Smooth muscle cell (in vitro differentiated cells): Measurements from ENCODE around the gene MAGI1. TPM values are rescaled to one million over a fixed set of nuclear protein-coding genes. Genes with fewer than 3 reads are reported as not detected.

ENCODE experiments used
- DNase-seq: peaks from one replicate; lab custom pipeline; 2025; ENCODE audit not compliant: unreplicated experiment; lab: John Stamatoyannopoulos, UW
- H2AFZ ChIP-seq: fragments of 200-600 bp; sonication (generic); 2 replicates; pipeline ENCODE4 v1.6.0; 2016; ENCODE audit warnings: antibody characterized with exemption, low read depth, mild to moderate bottlenecking
- H3F3A ChIP-seq: fragments of 200-600 bp; sonication (generic); 2 replicates; pipeline ENCODE4 v1.6.0; 2017; ENCODE audit warnings: antibody characterized with exemption, low read depth
- H3K27ac ChIP-seq: fragments of 200-600 bp; sonication (generic); 2 replicates; pipeline ENCODE4 v1.5.1; 2016; ENCODE audit warnings: low read depth, mild to moderate bottlenecking
- H3K27me3 ChIP-seq: fragments of 200-600 bp; sonication (generic); 2 replicates; pipeline ENCODE4 v1.6.1; 2016; ENCODE audit warnings: low read depth, mild to moderate bottlenecking
- H3K36me3 ChIP-seq: fragments of 200-600 bp; sonication (generic); 2 replicates; pipeline ENCODE4 v1.5.1; 2016; ENCODE audit warnings: low read depth
- H3K4me1 ChIP-seq: fragments of 200-600 bp; sonication (generic); 2 replicates; pipeline ENCODE4 v1.5.1; 2016; ENCODE audit warnings: low read depth
- H3K4me2 ChIP-seq: fragments of 200-600 bp; sonication (generic); 2 replicates; pipeline ENCODE4 v1.6.0; 2016; ENCODE audit warnings: mild to moderate bottlenecking
- H3K4me3 ChIP-seq: fragments of 200-600 bp; sonication (generic); 2 replicates; pipeline ENCODE4 v1.5.1; 2016; ENCODE audit warnings: mild to moderate bottlenecking
- H3K79me2 ChIP-seq: fragments of 200-600 bp; sonication (generic); 2 replicates; pipeline ENCODE4 v1.6.0; 2016; ENCODE audit warnings: low read depth, mild to moderate bottlenecking
- H3K9ac ChIP-seq: fragments of 200-600 bp; sonication (generic); 2 replicates; pipeline ENCODE4 v1.6.0; 2016; ENCODE audit warnings: low read depth
- H3K9me3 ChIP-seq: fragments of 200-600 bp; sonication (generic); replicated peaks from 2 replicates; pipeline ENCODE4 v1.5.1; 2016; ENCODE audit warnings: low read depth
- H4K20me1 ChIP-seq: fragments of 200-600 bp; sonication (generic); 2 replicates; pipeline ENCODE4 v1.6.0; 2016; ENCODE audit warnings: low read depth
- WGBS: methylation state at CpG from one replicate; pipeline ENCODE4 v1.1.7; 2016; ENCODE audit warnings: low lambda C conversion rate; 5-methylcytosine and 5-hydroxymethylcytosine counted together
- polyA plus RNA-seq: library from polyadenylated mRNA; unstranded; fragments of >200 nt; fragmentation: Nextera tagmentation; extraction: Ambion mirVana; gene quantifications from 2 replicates; pipeline ENCODE4 v1.2.1, GENCODE V29; 2016
- total RNA-seq: library from RNA; depleted of rRNA; stranded (reverse); fragments of >200 nt; gene quantifications from 2 replicates; pipeline ENCODE4 v1.2.3, GENCODE V29; 2014
- TF ChIP-seq, protein P1 (sequence below): fragments of 200-600 bp; sonication (generic); IDR thresholded peaks from 2 replicates; pipeline ENCODE4 v1.5.1; 2017; ENCODE audit warnings: borderline replicate concordance, mild to moderate bottlenecking, antibody characterized with exemption; ENCODE audit not compliant: insufficient read depth, poor library complexity, severe bottlenecking

The MAGI1 gene
- total and polyA plus RNA-seq, 2 experiments from 2014 or later: 9.9 to 23.3 TPM

DNA sequence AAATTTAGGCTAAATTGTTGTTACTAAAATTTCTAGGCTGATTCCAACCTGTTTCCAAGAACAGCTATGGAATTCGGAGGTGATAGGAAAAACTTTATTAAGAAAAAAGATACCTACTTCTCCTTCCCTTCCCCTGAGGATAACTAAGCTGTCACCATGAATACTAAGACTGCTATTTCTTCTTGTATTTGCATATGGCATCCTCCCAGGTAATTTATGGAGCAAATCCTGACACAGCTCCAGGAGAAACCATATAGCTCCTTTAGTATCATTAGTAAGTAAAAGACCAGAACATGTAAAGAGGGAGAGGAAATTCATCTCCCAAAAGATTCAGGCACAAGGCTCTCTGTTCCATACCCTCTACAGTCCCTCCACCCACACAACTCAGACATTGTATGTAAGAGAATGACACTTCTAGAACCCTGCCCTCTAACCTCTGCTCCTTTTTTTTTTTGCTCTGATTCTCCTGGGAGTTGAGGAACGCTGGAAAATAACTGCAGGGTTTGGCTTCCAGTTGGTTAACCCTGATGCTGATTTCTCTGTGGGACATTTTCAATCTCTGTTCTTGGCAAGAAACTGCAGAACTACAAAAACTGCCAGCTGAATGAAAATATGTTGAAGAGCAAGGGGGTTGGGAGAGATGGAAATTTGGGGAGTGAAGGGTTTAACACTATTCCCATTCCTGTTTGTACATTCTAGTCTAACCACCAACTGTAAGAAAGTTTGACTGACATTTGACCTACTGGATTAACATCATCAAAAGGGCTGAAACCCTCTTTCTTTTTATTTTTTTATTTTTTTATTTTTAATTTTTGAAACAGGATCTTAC, 14.2 kb upstream of the MAGI1 start:
- Histone ChIP-seq H3K36me3 (no peaks in the 10 kb centered on the region), H4K20me1 (no peaks in the 10 kb centered on the region), H3K79me2 (no peaks in the 10 kb centered on the region), H3K9ac (no peak overlapping the region), H3K4me3 (no peak overlapping the region), H3K4me1 (no peaks in the 10 kb centered on the region), H3K27ac (no peak overlapping the region), H2AFZ (peak overlapping the region; percentile 13), H3K4me2 (no peak overlapping the region), H3F3A (no peaks in the 10 kb centered on the region), H3K27me3 (no peaks in the 10 kb centered on the region), H3K9me3 (no peaks in the 10 kb centered on the region)
- TF ChIP-seq, protein P1, sequence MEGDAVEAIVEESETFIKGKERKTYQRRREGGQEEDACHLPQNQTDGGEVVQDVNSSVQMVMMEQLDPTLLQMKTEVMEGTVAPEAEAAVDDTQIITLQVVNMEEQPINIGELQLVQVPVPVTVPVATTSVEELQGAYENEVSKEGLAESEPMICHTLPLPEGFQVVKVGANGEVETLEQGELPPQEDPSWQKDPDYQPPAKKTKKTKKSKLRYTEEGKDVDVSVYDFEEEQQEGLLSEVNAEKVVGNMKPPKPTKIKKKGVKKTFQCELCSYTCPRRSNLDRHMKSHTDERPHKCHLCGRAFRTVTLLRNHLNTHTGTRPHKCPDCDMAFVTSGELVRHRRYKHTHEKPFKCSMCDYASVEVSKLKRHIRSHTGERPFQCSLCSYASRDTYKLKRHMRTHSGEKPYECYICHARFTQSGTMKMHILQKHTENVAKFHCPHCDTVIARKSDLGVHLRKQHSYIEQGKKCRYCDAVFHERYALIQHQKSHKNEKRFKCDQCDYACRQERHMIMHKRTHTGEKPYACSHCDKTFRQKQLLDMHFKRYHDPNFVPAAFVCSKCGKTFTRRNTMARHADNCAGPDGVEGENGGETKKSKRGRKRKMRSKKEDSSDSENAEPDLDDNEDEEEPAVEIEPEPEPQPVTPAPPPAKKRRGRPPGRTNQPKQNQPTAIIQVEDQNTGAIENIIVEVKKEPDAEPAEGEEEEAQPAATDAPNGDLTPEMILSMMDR: no peak
- WGBS: 81% methylated on average over 2 of the region's 2 CpGs
- no peak for DNase-seq

DNA sequence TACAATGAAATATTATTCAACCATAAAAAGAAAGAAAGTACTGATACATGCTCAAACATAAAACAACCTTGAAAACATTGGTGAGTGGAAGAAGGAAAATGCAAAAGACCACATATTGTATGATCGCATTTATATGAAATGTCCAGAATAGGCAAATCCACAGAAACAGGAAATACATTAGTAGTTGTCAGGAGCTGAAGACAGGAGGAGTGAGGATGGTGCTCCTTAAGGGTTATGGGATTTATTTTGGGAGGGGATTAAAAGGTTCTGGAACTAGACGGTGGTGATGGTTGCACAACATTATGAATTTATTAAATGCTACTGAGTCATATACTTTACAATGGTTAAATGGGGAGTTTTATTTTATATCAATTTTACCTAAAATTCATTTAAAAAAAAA, 12.1 kb upstream of the MAGI1 start:
- DNase-seq: no peak
- Histone ChIP-seq H3K27me3 (no peaks in the 10 kb centered on the region), H2AFZ (no peak overlapping the region), H3K79me2 (no peaks in the 10 kb centered on the region), H3K27ac (no peak overlapping the region), H4K20me1 (no peaks in the 10 kb centered on the region), H3K4me2 (no peak overlapping the region), H3F3A (no peaks in the 10 kb centered on the region), H3K36me3 (no peaks in the 10 kb centered on the region), H3K9ac (no peak overlapping the region), H3K4me1 (no peaks in the 10 kb centered on the region), H3K4me3 (no peak overlapping the region), H3K9me3 (no peaks in the 10 kb centered on the region)
- TF ChIP-seq, protein P1: no peak
- WGBS: 83% methylated on average over 2 of the region's 2 CpGs

DNA sequence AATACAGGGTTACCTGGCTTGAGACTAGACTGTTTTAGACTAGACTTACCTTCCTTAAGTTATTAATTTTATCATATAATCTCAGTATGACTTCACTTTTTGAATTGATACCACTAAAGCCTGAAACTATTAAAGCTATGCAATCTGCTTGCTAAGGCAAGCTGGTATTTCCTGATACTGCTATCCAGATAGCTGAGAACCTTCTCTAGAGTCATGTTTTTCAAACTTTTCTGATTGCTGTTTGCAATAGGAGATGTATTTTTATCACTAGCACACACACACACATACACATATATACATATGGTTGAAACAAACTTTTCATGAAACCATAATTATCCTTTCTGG, 9.3 kb upstream of the MAGI1 start:
- no peaks in the 10 kb centered on the region for H3K27me3 ChIP-seq
- peak overlapping the region; percentile 47 for H3K27ac ChIP-seq
- H3F3A ChIP-seq: no peaks in the 10 kb centered on the region
- H3K4me1 ChIP-seq: no peaks in the 10 kb centered on the region
- no peak for DNase-seq
- no peak overlapping the region for H3K4me3 ChIP-seq
- H4K20me1 ChIP-seq: no peaks in the 10 kb centered on the region
- H3K4me2 ChIP-seq: peak overlapping the region; percentile 58
- TF ChIP-seq, protein P1: no peak
- H3K9me3 ChIP-seq: no peaks in the 10 kb centered on the region
- H3K9ac ChIP-seq: no peak overlapping the region
- no peak overlapping the region for H2AFZ ChIP-seq
- no peaks in the 10 kb centered on the region for H3K36me3 ChIP-seq
- no peaks in the 10 kb centered on the region for H3K79me2 ChIP-seq
